PFSK-1 (cell line): ENCODE measurements around the gene SLC48A1.

Source experiments
- FOXP2 ChIP-seq: optimal IDR thresholded peaks from 2 replicates; pipeline ENCODE3; 2011; ENCODE audit warnings: borderline replicate concordance, control low read depth, inconsistent platforms; ENCODE audit not compliant: insufficient read depth; ENCODE audit errors: extremely low read length, extremely low read depth
- POLR2AphosphoS5 ChIP-seq: IDR thresholded peaks from 2 replicates; pipeline ENCODE4 v1.6.1; 2012; ENCODE audit warnings: low read depth, mild to moderate bottlenecking, control low read depth, low read length, moderate library complexity
- TAF1 ChIP-seq: IDR thresholded peaks from 2 replicates; pipeline ENCODE4 v1.6.1; 2012; ENCODE audit warnings: low read length, control low read depth, borderline replicate concordance; ENCODE audit not compliant: insufficient read depth

GRCh38 chr12:47746523-47746922 lies 26.5 kb upstream of the SLC48A1 start:
- TF ChIP-seq POLR2AphosphoS5: no peak
- no peak for TF ChIP-seq FOXP2
- TF ChIP-seq TAF1: no peak
